Measurements from ENCODE around the gene ZNF541.

Gene ZNF541, protein sequence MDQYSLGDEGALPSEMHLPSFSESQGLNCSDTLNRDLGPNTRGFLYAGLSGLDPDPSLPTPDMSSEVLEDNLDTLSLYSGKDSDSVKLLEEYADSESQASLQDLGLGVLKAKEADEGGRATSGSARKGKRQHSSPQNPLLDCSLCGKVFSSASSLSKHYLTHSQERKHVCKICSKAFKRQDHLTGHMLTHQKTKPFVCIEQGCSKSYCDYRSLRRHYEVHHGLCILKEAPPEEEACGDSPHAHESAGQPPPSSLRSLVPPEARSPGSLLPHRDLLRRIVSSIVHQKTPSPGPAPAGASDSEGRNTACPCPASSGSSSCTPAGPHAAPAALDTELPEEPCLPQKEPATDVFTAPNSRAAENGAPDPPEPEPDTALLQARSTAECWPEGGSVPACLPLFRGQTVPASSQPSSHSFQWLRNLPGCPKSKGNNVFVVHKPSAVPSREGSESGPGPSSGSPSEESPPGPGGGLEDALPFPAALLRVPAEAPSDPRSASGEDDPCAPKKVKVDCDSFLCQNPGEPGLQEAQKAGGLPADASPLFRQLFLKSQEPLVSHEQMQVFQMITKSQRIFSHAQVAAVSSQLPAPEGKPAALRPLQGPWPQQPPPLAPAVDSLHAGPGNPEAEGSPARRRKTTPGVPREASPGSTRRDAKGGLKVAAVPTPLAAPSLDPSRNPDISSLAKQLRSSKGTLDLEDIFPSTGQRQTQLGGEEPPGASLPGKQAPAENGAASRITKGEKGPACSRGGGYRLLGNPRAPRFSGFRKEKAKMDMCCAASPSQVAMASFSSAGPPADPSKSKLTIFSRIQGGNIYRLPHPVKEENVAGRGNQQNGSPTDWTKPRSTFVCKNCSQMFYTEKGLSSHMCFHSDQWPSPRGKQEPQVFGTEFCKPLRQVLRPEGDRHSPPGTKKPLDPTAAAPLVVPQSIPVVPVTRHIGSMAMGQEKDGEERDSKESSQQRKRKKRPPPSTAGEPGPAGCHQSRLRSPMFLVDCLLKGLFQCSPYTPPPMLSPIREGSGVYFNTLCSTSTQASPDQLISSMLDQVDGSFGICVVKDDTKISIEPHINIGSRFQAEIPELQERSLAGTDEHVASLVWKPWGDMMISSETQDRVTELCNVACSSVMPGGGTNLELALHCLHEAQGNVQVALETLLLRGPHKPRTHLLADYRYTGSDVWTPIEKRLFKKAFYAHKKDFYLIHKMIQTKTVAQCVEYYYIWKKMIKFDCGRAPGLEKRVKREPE (N-terminal part only)

DNA sequence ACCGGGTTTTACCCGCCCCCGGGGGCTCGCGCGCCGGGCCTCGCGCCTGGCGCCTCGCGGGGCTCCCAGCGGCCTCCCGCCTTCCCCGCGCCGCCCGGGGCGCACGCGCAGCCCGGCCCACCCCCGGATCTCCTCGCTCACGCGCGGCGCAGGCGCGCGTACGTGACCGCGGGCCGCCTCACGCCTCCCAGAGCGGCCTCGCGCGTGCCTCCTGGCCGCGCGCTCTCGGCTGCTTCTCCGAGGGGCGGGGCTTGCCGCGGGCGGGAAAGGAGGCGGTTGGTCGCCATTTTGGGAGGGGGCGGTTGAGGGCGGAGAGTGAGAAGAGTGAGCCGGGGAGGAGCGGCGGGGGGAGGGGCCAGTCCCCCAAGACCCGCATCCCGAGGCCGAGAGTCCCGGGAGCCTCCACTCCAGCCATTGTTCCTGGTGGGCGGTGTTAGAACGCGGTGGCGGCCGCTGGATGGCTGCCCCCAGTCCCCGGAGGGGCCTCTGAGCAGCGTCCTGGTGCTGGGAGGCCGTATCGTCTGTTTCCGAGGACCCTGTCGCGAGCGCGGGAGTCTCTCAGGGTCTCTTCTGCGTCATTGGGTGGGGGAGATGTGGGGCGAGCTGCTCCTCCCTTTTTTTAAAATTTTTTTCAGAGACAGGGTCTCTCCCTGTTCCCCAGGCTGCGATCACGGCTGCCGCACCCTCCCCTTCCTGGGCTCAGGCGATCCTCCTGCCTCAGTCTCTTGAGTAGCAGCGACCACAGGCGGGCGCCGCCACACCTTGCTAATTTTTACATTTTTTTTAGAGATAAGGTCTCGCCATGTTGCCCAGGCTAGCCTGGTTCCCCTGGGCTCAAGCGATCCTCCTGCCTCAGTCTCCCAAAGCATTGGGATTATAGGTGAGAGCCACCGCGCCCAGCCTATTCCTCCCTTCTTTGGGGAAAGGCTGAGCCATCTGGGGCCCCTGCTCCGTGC is at the start of gene ZNF541:
TSS of gene ZNF541 (minus strand) at position 78 of the 956 bp plus-strand sequence. CDS start 17,292 bp downstream, outside the sequence.
- DNase-seq: peak; percentile 80

- no peak for DNase-seq
These were observed 46.8 kb upstream of the ZNF541 start for GRCh38 chr19:47619763-47620162.

DNA sequence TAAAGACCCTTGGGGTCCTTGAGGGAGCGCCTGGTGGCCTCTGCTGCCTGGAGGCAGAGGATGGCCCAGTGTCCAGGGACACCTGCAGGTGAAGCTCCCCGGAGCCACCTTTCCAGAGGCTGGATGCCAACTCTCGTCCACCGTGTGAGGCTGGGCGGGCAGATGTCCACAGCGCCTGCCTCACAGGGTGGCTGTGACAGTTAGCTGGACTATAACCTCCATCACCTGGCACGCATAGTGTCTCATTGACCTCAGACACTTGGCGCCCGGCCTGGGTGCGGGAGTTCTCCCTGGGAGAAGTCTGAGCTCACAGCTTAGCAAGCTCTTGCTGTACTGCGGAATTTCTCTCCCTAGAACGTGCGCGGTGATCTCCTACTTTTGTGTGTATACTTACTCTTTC is 45.8 kb upstream of the ZNF541 start:
- DNase-seq: no peak

- no peak for DNase-seq
These were observed 42.8 kb upstream of the ZNF541 start for GRCh38 chr19:47615714-47616113.

- DNase-seq: no peak
These were observed 42.3 kb upstream of the ZNF541 start for GRCh38 chr19:47615230-47615629.

GRCh38 chr19:47614559-47614958 is 41.6 kb upstream of the ZNF541 start:
- no peak for DNase-seq

GRCh38 chr19:47614021-47614295 is 41.0 kb upstream of the ZNF541 start:
- no peak for DNase-seq

DNA sequence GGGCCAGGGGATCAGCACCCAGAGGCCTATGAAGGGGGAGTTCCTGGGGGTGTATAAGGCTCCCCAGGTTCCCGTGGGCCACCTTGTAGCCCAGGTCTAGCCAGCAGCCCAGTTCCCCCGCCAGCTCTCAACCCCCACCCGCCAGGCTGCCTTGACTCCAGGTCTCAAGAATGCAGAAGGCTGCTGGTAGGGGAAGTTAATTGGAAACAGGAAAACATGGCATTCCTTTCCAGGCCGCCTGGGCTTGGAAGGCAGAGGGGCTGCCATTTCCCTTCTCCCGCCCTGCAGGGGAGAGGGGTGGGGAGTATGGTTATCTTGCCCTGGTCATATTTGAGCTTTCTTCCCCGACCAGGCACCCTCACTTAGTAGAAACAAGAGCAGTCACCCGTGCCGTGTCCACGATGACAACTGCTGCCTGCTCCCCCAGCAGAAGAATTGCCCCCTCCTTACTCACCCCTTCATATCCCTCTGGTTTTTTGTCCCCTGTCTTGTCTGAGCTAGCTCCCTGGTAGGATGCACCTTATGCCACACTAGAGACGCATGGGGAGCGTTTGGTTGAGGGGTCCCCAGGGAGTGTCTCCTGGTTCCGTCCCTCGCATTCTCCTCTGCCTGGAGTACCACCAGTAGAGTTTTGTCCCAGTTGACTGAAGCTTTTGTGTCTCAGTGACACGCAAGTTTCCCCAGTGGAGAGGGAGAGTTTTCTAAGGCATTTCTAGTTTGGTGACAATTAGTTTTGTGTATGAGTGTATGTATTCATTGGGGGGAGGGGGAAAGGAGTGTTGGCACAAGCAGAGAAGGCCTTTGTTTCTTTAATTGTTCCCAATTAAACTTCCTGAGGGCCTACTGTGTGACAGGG is 40.4 kb upstream of the ZNF541 start:
- DNase-seq: no peak

GRCh38 chr19:47610902-47611301 is 38.0 kb upstream of the ZNF541 start:
- DNase-seq: no peak

DNA sequence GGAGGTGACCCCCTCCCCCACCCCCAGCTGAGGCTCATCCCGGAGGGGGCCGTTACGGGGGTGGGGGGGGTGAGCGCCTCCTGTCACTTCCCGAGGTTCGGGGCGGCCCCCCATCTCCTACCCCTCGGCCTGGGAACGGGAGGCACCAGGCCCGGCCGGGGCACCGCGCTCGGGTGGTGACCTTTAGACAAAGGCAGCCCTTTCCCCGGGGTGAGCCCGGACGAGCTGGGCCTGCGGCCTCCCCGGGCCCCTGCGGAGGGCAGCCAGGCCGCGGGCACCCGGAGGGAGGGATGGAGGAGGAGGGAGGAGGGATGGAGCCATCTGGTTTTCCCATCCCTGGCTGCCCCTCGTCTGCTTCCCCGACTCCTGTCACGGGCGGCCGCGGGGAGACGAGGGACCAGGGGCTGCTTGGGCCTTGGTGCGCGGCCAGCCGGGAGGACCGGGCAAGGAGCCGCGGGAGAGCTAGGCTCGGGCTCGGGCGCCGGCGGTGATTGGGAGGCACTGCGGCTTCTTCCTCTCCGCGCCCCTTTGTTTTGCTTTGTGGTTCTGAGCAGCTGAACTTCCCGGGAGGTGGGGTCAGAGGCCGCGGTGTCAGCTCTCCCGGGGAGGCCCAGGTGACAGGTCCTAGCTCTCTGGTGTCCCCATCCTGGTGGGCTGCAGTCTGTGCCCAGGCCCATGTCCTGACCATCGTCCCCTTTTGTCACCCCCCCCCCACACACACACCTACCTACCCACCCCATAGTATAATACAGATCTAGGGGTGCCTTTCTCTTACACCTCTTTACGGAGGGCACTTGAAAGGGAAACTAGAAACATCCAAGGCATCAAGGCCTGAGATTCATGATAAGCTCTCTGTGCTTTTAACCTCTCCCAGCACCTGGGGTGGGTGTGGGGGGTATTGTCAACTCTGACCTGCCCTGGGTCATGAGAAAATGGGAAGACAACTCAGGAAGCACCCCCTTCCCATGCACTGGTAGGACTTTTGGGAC is 37.3 kb upstream of the ZNF541 start:
- peak; percentile 60 for DNase-seq

DNA sequence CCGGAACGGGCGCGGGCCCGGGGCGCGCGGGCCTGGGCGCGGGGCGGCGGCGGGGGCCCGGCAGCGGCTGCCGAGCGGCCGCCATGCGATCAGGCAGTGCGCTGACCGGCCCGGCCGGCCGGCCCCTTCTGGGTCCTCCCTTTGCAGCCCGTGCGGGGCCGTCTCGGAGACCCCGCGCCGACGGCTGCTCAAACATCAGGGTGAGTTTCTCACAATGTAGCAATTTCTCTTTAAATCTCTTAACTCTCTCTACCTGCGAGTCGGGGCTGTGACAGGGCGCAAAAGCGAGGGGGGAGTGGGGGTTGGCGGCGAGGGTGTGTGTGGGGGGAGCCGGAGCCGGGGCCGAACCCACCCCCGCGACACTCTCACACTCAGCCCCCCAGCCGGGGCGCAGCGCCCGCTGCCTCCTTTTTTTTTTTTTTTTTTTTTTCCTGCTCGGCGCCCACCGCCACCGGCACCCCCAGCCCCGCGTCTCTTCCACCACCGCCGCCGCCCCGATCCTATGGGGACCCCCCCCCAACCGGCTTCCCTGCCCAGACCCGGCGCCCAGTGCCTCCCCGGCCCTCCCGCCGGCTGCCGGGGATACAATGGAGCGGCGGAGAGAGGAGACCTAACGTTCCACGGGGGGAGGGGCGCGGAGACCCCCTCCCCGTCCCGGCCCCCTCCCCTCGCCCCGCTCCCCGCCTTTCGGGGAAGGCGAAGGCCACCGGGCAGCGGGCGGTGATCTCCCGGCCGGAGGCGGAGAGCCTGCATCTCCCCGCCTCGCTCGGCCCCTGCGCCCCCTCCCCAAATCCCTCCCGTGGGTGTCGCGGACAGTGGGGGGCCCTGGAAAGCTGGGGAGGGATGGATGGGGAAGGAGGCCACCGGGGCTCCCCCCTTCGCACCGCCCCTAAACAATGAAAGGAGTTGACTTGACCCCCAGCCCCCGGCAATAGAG is 36.3 kb upstream of the ZNF541 start, which contains the start of gene BICRA:
TSS of gene BICRA (plus strand) at position 166 of the 937 bp plus-strand sequence. CDS start 64,441 bp downstream, outside the sequence.
- peak; percentile 86 for DNase-seq

DNA sequence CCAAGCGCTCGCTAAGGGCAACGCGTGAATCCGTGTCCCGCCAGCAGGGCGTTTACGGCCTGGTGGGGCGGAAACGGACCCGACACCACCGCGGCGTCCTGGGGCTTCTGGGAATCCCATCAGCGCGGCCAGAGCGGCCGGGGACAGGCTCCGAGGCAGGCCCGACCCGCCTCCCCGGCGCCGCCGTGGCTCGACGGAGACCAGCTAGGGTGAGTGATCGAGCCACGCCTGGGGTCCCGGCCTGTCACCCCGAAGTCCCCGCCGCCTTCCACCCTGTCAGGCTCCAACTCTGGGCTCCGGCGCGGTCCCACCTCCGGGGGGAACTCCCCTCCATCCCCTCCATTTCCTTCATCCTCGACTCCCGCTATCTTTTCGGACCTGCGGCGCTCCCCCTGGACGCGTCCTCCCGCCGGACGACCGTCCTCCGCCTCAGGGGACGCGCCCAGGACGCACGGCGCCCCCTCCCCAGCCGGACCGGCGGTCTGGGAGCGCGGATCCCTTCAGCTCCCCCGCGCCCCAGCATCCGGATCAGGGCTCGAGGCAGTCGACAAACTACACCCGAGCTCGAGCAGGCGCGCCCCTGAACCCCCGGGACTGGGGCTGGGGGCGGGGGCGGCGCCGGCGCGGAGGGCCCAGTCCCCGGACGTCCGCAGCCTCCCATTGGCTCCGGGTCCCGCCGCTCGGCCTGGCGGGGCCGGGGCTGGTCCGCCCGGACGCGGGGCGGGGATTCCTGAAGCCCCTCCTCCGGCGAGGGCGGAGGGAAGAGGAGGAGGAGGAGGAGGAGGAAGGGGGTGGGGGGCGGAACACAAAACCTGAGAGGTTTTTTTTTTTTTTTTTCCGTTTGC is 35.3 kb upstream of the ZNF541 start:
- peak; percentile 98 for DNase-seq

- DNase-seq: no peak
These were observed 34.7 kb upstream of the ZNF541 start for GRCh38 chr19:47607564-47608073.

DNA sequence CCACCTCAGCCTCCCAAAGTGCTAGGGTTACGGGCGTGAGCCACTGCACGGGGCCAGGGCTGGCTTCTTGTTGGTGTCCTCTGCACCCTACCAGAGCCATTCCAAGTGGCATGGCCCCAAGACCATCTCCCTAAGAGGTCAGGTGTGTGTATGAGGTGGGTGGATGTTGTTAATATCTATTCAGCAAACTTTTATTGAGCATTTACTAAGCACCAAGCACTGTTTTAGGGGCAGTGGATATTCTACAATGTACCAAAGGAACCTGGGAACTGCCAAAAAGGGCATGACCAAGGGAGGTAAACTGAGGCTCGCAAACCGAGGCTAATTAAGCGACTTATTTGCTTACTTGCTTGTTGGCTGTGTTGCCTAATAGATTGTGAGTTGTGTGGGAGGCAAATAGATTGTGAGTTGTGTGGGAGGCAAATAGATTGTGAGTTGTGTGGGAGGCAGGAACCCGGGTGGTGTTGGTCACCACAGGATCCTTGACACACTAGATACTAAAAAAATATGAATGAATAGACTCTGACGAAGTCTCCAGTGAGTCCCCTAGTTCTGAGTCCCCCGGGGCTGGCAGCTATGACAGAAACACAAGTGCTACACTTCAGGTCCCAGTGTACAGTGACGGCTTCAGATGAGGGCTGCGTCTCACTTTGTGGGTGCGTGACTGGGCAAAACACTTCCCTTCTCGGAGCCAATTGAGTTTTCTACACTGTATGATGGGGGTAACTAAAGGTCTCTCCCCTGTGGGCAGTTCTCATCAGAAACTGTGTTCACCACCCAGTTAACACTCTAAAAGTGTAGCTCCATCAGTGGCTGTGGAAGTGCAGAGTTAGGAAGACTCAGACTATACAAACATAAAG is 31.0 kb upstream of the ZNF541 start:
- DNase-seq: no peak

DNA sequence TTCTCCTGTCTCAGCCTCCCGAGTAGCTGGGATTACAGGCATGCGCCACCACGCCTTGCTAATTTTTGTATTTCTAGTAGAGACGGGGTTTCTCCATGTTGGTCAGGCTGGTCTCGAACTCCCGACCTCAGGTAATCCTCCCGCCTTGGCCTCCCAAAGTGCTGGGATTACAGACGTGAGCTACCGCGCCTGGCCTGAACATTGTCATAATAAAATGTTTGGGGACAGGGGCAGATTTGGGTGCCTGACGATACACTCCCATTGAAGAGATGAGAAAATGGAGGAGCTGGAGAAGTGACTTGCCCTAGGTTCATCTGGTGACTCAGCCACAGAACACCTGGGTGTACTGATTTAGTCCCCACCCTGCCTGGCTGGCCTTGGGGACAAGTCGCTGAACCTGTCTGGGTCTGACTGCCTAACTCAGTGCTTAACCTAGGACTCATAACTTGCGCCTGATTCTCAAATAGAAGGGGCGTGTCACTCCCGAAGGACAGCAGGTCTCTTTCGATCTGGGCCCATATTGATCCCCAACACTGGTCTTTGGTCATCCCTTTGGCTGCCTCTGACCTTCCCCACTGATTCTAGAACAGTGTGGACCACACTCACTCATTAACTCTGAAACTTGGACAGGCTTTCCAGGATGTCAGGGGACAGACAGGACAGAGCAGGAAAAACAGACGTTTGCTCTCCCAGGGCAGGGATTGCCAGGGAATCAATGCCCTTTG is 28.4 kb upstream of the ZNF541 start:
- DNase-seq: peak; percentile 31

Data from stimulated activated CD8-positive, alpha-beta memory T cell treated with anti-CD3 and anti-CD28 coated beads, Interleukin-4, amount 100 ng/mL, for 48 hours (primary cell).